Right lobe of liver (tissue), 6 donors: ENCODE results near the gene DAZAP1. TPM values are rescaled to one million over a fixed set of nuclear protein-coding genes. Genes with fewer than 3 reads are reported as not detected.

Experiments used
- ATAC-seq, 4 donors: fragments of 200-7000 bp; cut with Tn5 transposase; one replicate each; pipeline ENCODE4 v1.9.1; 2020; ENCODE audit warnings: mild to moderate bottlenecking in 4 of 4, moderate library complexity in 4 of 4
- DNase-seq, 3 donors: peaks; one replicate each; pipeline ENCODE4 v3.0.0-alpha.2; 2020
- H3K27ac ChIP-seq, 3 donors: fragments of 200-600 bp; one replicate each; pipeline ENCODE4 v1.8.0; 2022
- H3K27me3 ChIP-seq, 2 donors: fragments of 200-600 bp; one replicate each; pipeline ENCODE4 v1.8.0; 2022
- H3K36me3 ChIP-seq, 4 donors: fragments of 200-600 bp; sonication (generic) in 1 of 4; one replicate each; pipeline versions ENCODE4 v1.5.1 to v1.8.0; 2017 to 2022; ENCODE audit warnings: control low read depth in 1 of 4
- H3K4me1 ChIP-seq, 4 donors: fragments of 200-600 bp; sonication (generic) in 1 of 4; one replicate each; pipeline versions ENCODE4 v1.5.1 to v1.8.0; 2017 to 2022; ENCODE audit warnings: control low read depth in 1 of 4
- H3K4me3 ChIP-seq, 3 donors: fragments of 200-600 bp; one replicate each; pipeline ENCODE4 v1.8.0; 2022
- H3K9me3 ChIP-seq, 4 donors: fragments of 200-600 bp; sonication (generic) in 1 of 4; one replicate each; pipeline versions ENCODE4 v1.5.1 to v1.8.0; 2017 to 2022; ENCODE audit warnings: control low read depth in 1 of 4
- CTCF ChIP-seq, 4 donors: fragments of 200-600 bp in 3 of 4; fragments of 450-650 bp in 1 of 4; IDR thresholded peaks; one replicate each; pipeline versions ENCODE4 v1.5.1 to v1.8.0; 2016 to 2022; ENCODE audit warnings: antibody characterized with exemption in 4 of 4, mild to moderate bottlenecking in 2 of 4
- POLR2A ChIP-seq: fragments of 450-650 bp; IDR thresholded peaks from one replicate; pipeline ENCODE4 v1.6.1; 2017; ENCODE audit warnings: antibody characterized with exemption, mild to moderate bottlenecking
- WGBS: methylation state at CpG from one replicate; pipeline ENCODE4 v1.1.6; 2018; ENCODE audit warnings: low coverage, low lambda C conversion rate; ENCODE audit not compliant: insufficient coverage; ENCODE audit errors: missing lambda C conversion rate; 5-methylcytosine and 5-hydroxymethylcytosine counted together
- intact Hi-C, 2 donors: fragments of 100-400 bp; cut with DNase I; formaldehyde crosslinking; loops; one replicate each; pipeline versions ENCODE4 v1.11.2 to v1.14.1; 2022
- total RNA-seq, 6 experiments: library from RNA; depleted of rRNA in 2 of 6; stranded (reverse); fragments of >200 nt in 2 of 6; fragmentation: NEBNext Ultra II Directional in 3 of 6; extraction: Animal tissue kit (Norgen Biotek cat#: 25700) in 3 of 6; gene quantifications; one replicate each; pipeline versions ENCODE4 v1.1.0 to v1.2.4, GENCODE V29; 2016 to 2023
- donor health status: DM: no; HTN: yes; CAD: no.
- donor health status: DM: no; HTN: no; CAD: no.
- donor health status: DM: no; HTN: no; CAD: no.
- donor health status: DM: no; HTN: yes; CAD: no.
- donor health status: DM: no; HTN: yes; CAD: no.

The DAZAP1 gene
- total RNA-seq, 6 experiments from 2014 or later = 22.3 to 50.9 (median 42.2) TPM

- no peaks in the 10 kb centered on the region for H3K27me3 ChIP-seq
- no peak for DNase-seq
- peaks cover 0 to 28% (median 5%) of the 10 kb centered on the region in 4 donors for H3K36me3 ChIP-seq
- TF ChIP-seq CTCF (IDR thresholded peaks at IDR 0.05) = no peak
- no peak for TF ChIP-seq POLR2A
- ATAC-seq = no peak
- intact Hi-C loops = no loop called here
- H3K4me3 ChIP-seq = no peak overlapping the region
- WGBS = 80% methylated on average over 3 of the region's 45 CpGs
- peaks cover 0 to 7% (median 3%) of the 10 kb centered on the region in 4 donors for H3K4me1 ChIP-seq
- H3K27ac ChIP-seq = no peak overlapping the region
- no peaks in the 10 kb centered on the region for H3K9me3 ChIP-seq
Measured at GRCh38 chr19:1387684-1388636, 19.4 kb upstream of the DAZAP1 start.

GRCh38 chr19:1388637-1389026 lies 18.8 kb upstream of the DAZAP1 start:
- intact Hi-C loops = no loop called here
- DNase-seq (no peak), ATAC-seq (no peak)
- H3K4me3 ChIP-seq = no peak overlapping the region
- TF ChIP-seq CTCF (IDR thresholded peaks at IDR 0.05) (no peak), POLR2A (no peak)
- H3K27ac ChIP-seq = no peak overlapping the region
- no peaks in the 10 kb centered on the region for H3K27me3 ChIP-seq
- no CpG with 5 or more reads among the region's 17 CpGs for WGBS
- H3K9me3 ChIP-seq = no peaks in the 10 kb centered on the region
- H3K4me1 ChIP-seq = peaks cover 0 to 7% (median 3%) of the 10 kb centered on the region in 4 donors
- H3K36me3 ChIP-seq = peaks cover 0 to 31% (median 5%) of the 10 kb centered on the region in 4 donors

- no peaks in the 10 kb centered on the region for H3K27me3 ChIP-seq
- WGBS = 91% methylated on average over 17 of the region's 39 CpGs
- H3K4me3 ChIP-seq = no peak overlapping the region
- no peak for ATAC-seq
- peaks cover 0 to 31% (median 5%) of the 10 kb centered on the region in 4 donors for H3K36me3 ChIP-seq
- H3K27ac ChIP-seq = no peak overlapping the region
- peaks cover 0 to 9% (median 3%) of the 10 kb centered on the region in 4 donors for H3K4me1 ChIP-seq
- TF ChIP-seq CTCF (IDR thresholded peaks at IDR 0.05) (no peak), POLR2A (no peak)
- intact Hi-C loops = no loop called here
- no peak for DNase-seq
- H3K9me3 ChIP-seq = no peaks in the 10 kb centered on the region
Measured at GRCh38 chr19:1389033-1389940, 18.1 kb upstream of the DAZAP1 start.

GRCh38 chr19:1390890-1391423 lies 16.4 kb upstream of the DAZAP1 start:
- no peaks in the 10 kb centered on the region for H3K9me3 ChIP-seq
- no peak overlapping the region for H3K27ac ChIP-seq
- no peak for TF ChIP-seq CTCF (IDR thresholded peaks at IDR 0.05)
- no peak for TF ChIP-seq POLR2A
- peaks cover 0 to 31% (median 5%) of the 10 kb centered on the region in 4 donors for H3K36me3 ChIP-seq
- ATAC-seq (no peak), DNase-seq (no peak)
- 96% methylated on average over 5 of the region's 42 CpGs for WGBS
- no peak overlapping the region for H3K4me3 ChIP-seq
- intact Hi-C loops = loop anchor here in 1 of 2 donors (10.0 kb wide), 1 partner anchor 106 kb away; the partner anchor contains the start of gene EFNA2
- no peaks in the 10 kb centered on the region for H3K27me3 ChIP-seq
- peaks cover 0 to 20% (median 6%) of the 10 kb centered on the region in 4 donors for H3K4me1 ChIP-seq
